ENCODE data around the gene CHST7. TPM values are rescaled to one million over a fixed set of nuclear protein-coding genes. Genes with fewer than 3 reads are reported as not detected.

CHST7 gene
- total RNA-seq, 1 experiment from 2014 or later: 7.7 TPM

DNA sequence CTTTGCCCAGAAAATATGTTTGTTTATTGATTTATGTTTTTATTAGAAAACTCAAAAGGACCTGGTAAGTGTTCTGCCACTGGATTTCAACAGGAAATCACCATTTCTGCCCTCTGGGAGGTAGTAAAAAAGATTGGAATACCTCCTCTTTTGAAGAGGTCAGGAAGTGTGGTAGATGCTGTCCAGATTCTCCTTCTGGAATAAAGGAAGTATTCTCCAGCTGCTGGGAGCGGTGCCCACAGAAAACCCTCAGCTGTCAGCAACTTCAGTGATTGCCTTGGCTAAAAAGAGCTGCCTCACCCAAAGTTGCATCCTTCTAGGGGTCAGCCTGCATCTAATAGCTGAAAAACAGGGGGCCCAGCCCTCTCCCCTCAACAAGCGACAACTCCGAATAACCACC lies 14.5 kb upstream of the CHST7 start:
- no peak for ATAC-seq
- intact Hi-C loops (cut with micrococcal nuclease): loop anchor here (5.0 kb wide), 1 partner anchor 83 kb away; no protein-coding TSS in a partner anchor
- BruUV-seq (replicated peaks): no TSS peak

More for the DNA sequence above, 14.5 kb upstream of the CHST7 start:
- no peaks in the 10 kb centered on the region for H3K9me3 ChIP-seq (ENCODE audit: control insufficient read depth in 1 of 2, insufficient read depth in 1 of 2, low read depth in 1 of 2, low read length in 2 of 2)
- CTCF ChIA-PET: no interaction called here
- peaks cover 0 to 4% of the 10 kb centered on the region in 2 experiments; a peak in 2 of 4 replicates for H3K4me1 ChIP-seq (ENCODE audit: control insufficient read depth in 1 of 2, insufficient read depth in 2 of 2, low read length in 2 of 2)
- H3K4me2 ChIP-seq (ENCODE audit: low read length): no peak overlapping the region
- H3K79me2 ChIP-seq (ENCODE audit: insufficient read depth, low read length): no peaks in the 10 kb centered on the region
- no peak overlapping the region for H3K4me3 ChIP-seq (replicated peaks in 1 of 2; ENCODE audit: low read depth in 1 of 2, low read length in 2 of 2)
- H2AFZ ChIP-seq (ENCODE audit: low read depth, low read length, poor library complexity, severe bottlenecking): no peak overlapping the region
- H3K36me3 ChIP-seq (ENCODE audit: control insufficient read depth in 1 of 2, insufficient read depth in 2 of 2, low read length in 2 of 2): no peaks in the 10 kb centered on the region
- no peak for DNase-seq (ENCODE audit: low read depth, low spot score)
- no peak overlapping the region for H3K27ac ChIP-seq (ENCODE audit: low read depth, low read length)
- no peaks in the 10 kb centered on the region for H4K20me1 ChIP-seq (ENCODE audit: insufficient read depth)
- no peaks in the 10 kb centered on the region for H3K27me3 ChIP-seq (ENCODE audit: insufficient read depth, low read length)
- no peaks in the 10 kb centered on the region for H3K9me2 ChIP-seq (ENCODE audit: insufficient read depth)
- POLR2A ChIA-PET: no interaction called here
- no peak overlapping the region for H3K9ac ChIP-seq (ENCODE audit: low read length)
- RAD21 ChIA-PET (ENCODE audit: low non-redundant PET in 1 of 2, low total read pairs in 2 of 2, uncharacterized antibody in 2 of 2, unreplicated experiment in 2 of 2): no interaction called here
- TF ChIP-seq SRF (IDR thresholded peaks at IDR 0.05; ENCODE audit: low read depth): no peak
- TF ChIP-seq, protein P1, sequence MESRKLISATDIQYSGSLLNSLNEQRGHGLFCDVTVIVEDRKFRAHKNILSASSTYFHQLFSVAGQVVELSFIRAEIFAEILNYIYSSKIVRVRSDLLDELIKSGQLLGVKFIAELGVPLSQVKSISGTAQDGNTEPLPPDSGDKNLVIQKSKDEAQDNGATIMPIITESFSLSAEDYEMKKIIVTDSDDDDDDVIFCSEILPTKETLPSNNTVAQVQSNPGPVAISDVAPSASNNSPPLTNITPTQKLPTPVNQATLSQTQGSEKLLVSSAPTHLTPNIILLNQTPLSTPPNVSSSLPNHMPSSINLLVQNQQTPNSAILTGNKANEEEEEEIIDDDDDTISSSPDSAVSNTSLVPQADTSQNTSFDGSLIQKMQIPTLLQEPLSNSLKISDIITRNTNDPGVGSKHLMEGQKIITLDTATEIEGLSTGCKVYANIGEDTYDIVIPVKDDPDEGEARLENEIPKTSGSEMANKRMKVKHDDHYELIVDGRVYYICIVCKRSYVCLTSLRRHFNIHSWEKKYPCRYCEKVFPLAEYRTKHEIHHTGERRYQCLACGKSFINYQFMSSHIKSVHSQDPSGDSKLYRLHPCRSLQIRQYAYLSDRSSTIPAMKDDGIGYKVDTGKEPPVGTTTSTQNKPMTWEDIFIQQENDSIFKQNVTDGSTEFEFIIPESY (IDR thresholded peaks at IDR 0.05; ENCODE audit: extremely low read depth, insufficient replicate concordance, low read length): no peak
- no peak for TF ChIP-seq ZFX (IDR thresholded peaks at IDR 0.05)
- TF ChIP-seq YY1 (IDR thresholded peaks at IDR 0.05; ENCODE audit: extremely low read depth, insufficient replicate concordance, low read depth, low read length): no peak
- TF ChIP-seq SIN3A (IDR thresholded peaks at IDR 0.05; ENCODE audit: low read depth): no peak
- no peak for TF ChIP-seq ELF1 (IDR thresholded peaks at IDR 0.05; ENCODE audit: borderline replicate concordance, low read depth)
- no peak for TF ChIP-seq JUND (IDR thresholded peaks at IDR 0.05)
- TF ChIP-seq POLR2A (IDR thresholded peaks at IDR 0.05; ENCODE audit: borderline replicate concordance, extremely low read depth, insufficient read depth, insufficient read length): no peak
- TF ChIP-seq CEBPB (IDR thresholded peaks at IDR 0.05; ENCODE audit: low read depth): no peak
- TF ChIP-seq POLR2AphosphoS5 (IDR thresholded peaks at IDR 0.05; ENCODE audit: low read depth, low read length): no peak
- no peak for TF ChIP-seq CBX3 (IDR thresholded peaks at IDR 0.05; ENCODE audit: low read depth)
- TF ChIP-seq, protein P2, sequence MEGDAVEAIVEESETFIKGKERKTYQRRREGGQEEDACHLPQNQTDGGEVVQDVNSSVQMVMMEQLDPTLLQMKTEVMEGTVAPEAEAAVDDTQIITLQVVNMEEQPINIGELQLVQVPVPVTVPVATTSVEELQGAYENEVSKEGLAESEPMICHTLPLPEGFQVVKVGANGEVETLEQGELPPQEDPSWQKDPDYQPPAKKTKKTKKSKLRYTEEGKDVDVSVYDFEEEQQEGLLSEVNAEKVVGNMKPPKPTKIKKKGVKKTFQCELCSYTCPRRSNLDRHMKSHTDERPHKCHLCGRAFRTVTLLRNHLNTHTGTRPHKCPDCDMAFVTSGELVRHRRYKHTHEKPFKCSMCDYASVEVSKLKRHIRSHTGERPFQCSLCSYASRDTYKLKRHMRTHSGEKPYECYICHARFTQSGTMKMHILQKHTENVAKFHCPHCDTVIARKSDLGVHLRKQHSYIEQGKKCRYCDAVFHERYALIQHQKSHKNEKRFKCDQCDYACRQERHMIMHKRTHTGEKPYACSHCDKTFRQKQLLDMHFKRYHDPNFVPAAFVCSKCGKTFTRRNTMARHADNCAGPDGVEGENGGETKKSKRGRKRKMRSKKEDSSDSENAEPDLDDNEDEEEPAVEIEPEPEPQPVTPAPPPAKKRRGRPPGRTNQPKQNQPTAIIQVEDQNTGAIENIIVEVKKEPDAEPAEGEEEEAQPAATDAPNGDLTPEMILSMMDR (IDR thresholded peaks at IDR 0.05 in 2 of 3, conservative IDR thresholded peaks at IDR 0.05 in 1 of 3; ENCODE audit: borderline replicate concordance in 1 of 3, insufficient read depth in 1 of 3, low read depth in 2 of 3, low read length in 2 of 3): no peak
- TF ChIP-seq, protein P3, sequence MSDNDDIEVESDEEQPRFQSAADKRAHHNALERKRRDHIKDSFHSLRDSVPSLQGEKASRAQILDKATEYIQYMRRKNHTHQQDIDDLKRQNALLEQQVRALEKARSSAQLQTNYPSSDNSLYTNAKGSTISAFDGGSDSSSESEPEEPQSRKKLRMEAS (IDR thresholded peaks at IDR 0.05): no peak
- TF ChIP-seq TCF7L2 (IDR thresholded peaks at IDR 0.05; ENCODE audit: borderline replicate concordance, extremely low read depth, insufficient read depth, insufficient read length): no peak
- TF ChIP-seq FOSL1 (IDR thresholded peaks at IDR 0.05; ENCODE audit: low read depth): no peak

Measured in HCT116 (cell line).